Keratinocyte (primary cell): Measurements from ENCODE around the gene UQCRH. TPM values are rescaled to one million over a fixed set of nuclear protein-coding genes. Genes with fewer than 3 reads are reported as not detected.
"Not testable (repeated sequence)": the region's sequence is repeated elsewhere in the genome, so short reads cannot be mapped to it uniquely, and the experiment has no call there.

Experiments
- DNase-seq: peaks from one replicate; pipeline ENCODE4 v3.0.0-alpha.2; 2011; ENCODE audit warnings: low read depth, missing footprints, low spot score
- FAIRE-seq: peaks from 2 replicates; lab custom pipeline; 2011; peaks lifted over from hg19 to GRCh38; lab: Jason Lieb, UNC
- H2AFZ ChIP-seq: 2 replicates; pipeline ENCODE4 v1.6.0; 2012; ENCODE audit warnings: low read length, control low read depth, inconsistent platforms; ENCODE audit not compliant: control insufficient read depth
- H3K27ac ChIP-seq: 2 replicates; pipeline ENCODE4 v1.5.1; 2011; ENCODE audit warnings: low read length; ENCODE audit not compliant: control insufficient read depth, insufficient read depth
- H3K27me3 ChIP-seq: 3 replicates; pipeline ENCODE4 v1.6.0; 2011; ENCODE audit warnings: low read length; ENCODE audit not compliant: control insufficient read depth, insufficient read depth; ENCODE audit errors: extremely low read depth
- H3K36me3 ChIP-seq, 2 experiments: 2 replicates in 1 of 2; 3 replicates in 1 of 2; pipeline ENCODE4 v1.5.1; 2011; ENCODE audit warnings: low read length in 2 of 2, mild to moderate bottlenecking in 1 of 2; ENCODE audit not compliant: control insufficient read depth in 2 of 2, insufficient read depth in 2 of 2; ENCODE audit errors: extremely low read depth in 1 of 2
- H3K4me1 ChIP-seq: 3 replicates; pipeline ENCODE4 v1.5.1; 2011; ENCODE audit warnings: low read length; ENCODE audit not compliant: control insufficient read depth, insufficient read depth; ENCODE audit errors: extremely low read depth
- H3K4me2 ChIP-seq: 3 replicates; pipeline ENCODE4 v1.6.0; 2011; ENCODE audit warnings: low read depth, low read length; ENCODE audit not compliant: control insufficient read depth, insufficient read depth; ENCODE audit errors: extremely low read depth
- H3K4me3 ChIP-seq, 3 experiments: fragments of 200-600 bp in 1 of 3; sonication (generic) in 1 of 3; 2 replicates in 2 of 3; 3 replicates in 1 of 3; pipeline ENCODE4 v1.5.1; 2011 to 2016; ENCODE audit warnings: low read length in 3 of 3, mild to moderate bottlenecking in 3 of 3, control low read depth in 2 of 3, inconsistent platforms in 1 of 3, low read depth in 1 of 3, mixed read lengths in 1 of 3, mixed run types in 1 of 3, moderate library complexity in 1 of 3; ENCODE audit not compliant: control insufficient read depth in 2 of 3, insufficient read depth in 2 of 3; ENCODE audit errors: extremely low read depth in 1 of 3
- H3K79me2 ChIP-seq: 2 replicates; pipeline ENCODE4 v1.6.0; 2012; ENCODE audit warnings: low read length; ENCODE audit not compliant: control insufficient read depth, insufficient read depth
- H3K9ac ChIP-seq: 3 replicates; pipeline ENCODE4 v1.6.0; 2011; ENCODE audit warnings: low read length; ENCODE audit not compliant: control insufficient read depth, insufficient read depth; ENCODE audit errors: extremely low read depth
- H3K9me1 ChIP-seq: 3 replicates; pipeline ENCODE4 v1.6.0; 2011; ENCODE audit warnings: low read length; ENCODE audit not compliant: control insufficient read depth, insufficient read depth; ENCODE audit errors: extremely low read depth
- H3K9me3 ChIP-seq: 2 replicates; pipeline ENCODE4 v1.5.1; 2012; ENCODE audit warnings: low read depth, low read length; ENCODE audit not compliant: control insufficient read depth
- H4K20me1 ChIP-seq: 3 replicates; pipeline ENCODE4 v1.6.0; 2011; ENCODE audit warnings: low read length; ENCODE audit not compliant: control insufficient read depth, insufficient read depth; ENCODE audit errors: extremely low read depth
- dilution Hi-C: fragments of 300-500 bp; cut with MboI; formaldehyde crosslinking; loops from one replicate; pipeline ENCODE4 v1.7.0; 2020; ENCODE audit warnings: low sequenced_read_pairs; ENCODE audit not compliant: extremely low pct_ligation_motif_present
- polyA plus RNA-seq, 5 experiments: library from polyadenylated mRNA; depleted of rRNA in 3 of 5; stranded (reverse) in 3 of 5; stranded (forward) in 1 of 5; unstranded in 1 of 5; fragments of >200 nt; gene quantifications; 1 replicate in 1 of 5; 2 replicates in 3 of 5; 3 replicates in 1 of 5; pipeline versions ENCODE4 v1.2.1 to v1.2.3, GENCODE V29; 2011 to 2012; ENCODE audit warnings: missing spikeins in 2 of 5, low read depth in 1 of 5, low replicate concordance in 1 of 5

The UQCRH gene
- polyA plus RNA-seq, 1 donor (not counting 4 experiments of a cell fraction or from before 2014, with no cell fraction given), result 970 TPM

- H3K4me1 ChIP-seq, H3K9me1 ChIP-seq, H3K79me2 ChIP-seq, H3K4me3 ChIP-seq, H3K9ac ChIP-seq, H2AFZ ChIP-seq, dilution Hi-C loops, H3K27me3 ChIP-seq, FAIRE-seq, H3K36me3 ChIP-seq, H3K4me2 ChIP-seq, DNase-seq, H4K20me1 ChIP-seq, H3K9me3 ChIP-seq, H3K27ac ChIP-seq: not testable (repeated sequence)
Observed at GRCh38 chr1:46319960-46320914, 16.7 kb downstream of the UQCRH start.

- H3K9me3 ChIP-seq, H3K27ac ChIP-seq, dilution Hi-C loops, H3K4me1 ChIP-seq, DNase-seq, H3K79me2 ChIP-seq, H3K4me3 ChIP-seq, H3K9ac ChIP-seq, H4K20me1 ChIP-seq, FAIRE-seq, H3K27me3 ChIP-seq, H3K4me2 ChIP-seq, H3K36me3 ChIP-seq, H2AFZ ChIP-seq, H3K9me1 ChIP-seq: not testable (repeated sequence)
Observed at GRCh38 chr1:46322191-46322590, 18.7 kb downstream of the UQCRH start.

DNA sequence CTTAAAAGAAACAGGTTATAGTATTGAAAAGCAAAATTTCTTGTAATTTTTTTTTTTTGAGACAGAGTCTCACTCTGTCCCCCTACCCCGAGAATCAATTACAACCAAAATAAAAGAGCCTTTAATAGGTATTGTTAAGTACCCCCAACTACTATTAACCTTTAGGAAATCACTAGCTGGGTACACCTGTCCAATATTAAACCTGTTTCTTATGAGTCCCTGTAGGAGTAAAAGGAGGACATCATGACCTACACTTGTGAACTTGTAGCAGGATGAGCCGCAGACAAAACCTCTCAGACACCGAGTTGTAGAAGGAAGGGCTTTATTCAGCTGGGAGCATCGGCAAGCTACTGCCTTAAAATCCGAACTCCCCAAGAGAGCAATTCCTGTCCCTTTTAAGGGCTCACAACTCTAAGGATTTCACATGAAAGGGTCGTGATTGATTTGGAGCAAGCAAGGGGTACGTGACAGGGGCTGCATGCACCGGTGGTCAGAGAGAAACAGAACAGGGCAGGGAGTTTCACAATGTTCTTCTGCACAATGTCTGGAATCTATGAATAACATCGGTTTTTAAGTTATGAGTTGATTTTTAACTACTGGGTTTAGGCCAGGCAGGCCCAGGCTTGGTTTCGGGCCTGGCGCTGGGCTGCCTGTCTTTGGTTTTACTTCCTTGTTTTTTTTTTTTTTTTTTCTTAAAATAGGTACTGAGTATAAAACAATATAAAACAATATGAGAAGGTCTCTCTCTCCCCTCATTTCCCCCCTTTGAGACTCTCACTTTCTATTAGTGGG is 22.0 kb downstream of the UQCRH start:
- FAIRE-seq, H3K9me1 ChIP-seq, H3K4me1 ChIP-seq, H3K27me3 ChIP-seq, H3K36me3 ChIP-seq, H4K20me1 ChIP-seq, H3K79me2 ChIP-seq, H3K27ac ChIP-seq, DNase-seq, H2AFZ ChIP-seq, H3K4me3 ChIP-seq, H3K4me2 ChIP-seq, H3K9me3 ChIP-seq, H3K9ac ChIP-seq, dilution Hi-C loops: not testable (repeated sequence)

- H3K4me2 ChIP-seq, H3K27me3 ChIP-seq, H3K79me2 ChIP-seq, FAIRE-seq, DNase-seq, H3K4me3 ChIP-seq, H2AFZ ChIP-seq, H3K4me1 ChIP-seq, H4K20me1 ChIP-seq, H3K9me1 ChIP-seq, H3K36me3 ChIP-seq, H3K27ac ChIP-seq, H3K9me3 ChIP-seq, dilution Hi-C loops, H3K9ac ChIP-seq: not testable (repeated sequence)
Observed at GRCh38 chr1:46328182-46328581, 24.7 kb downstream of the UQCRH start.
